Uterus (tissue), 4 donors: ENCODE results near the gene RCAN2. TPM values are rescaled to one million over a fixed set of nuclear protein-coding genes. Genes with fewer than 3 reads are reported as not detected.

Source experiments
- DNase-seq, 2 donors: peaks; one replicate each; pipeline ENCODE4 v3.0.0-alpha.2; 2019 to 2020
- H3K27ac ChIP-seq, 2 donors: fragments of 200-600 bp; sonication (generic); 1 replicate in 1 of 2; 2 replicates in 1 of 2; pipeline ENCODE4 v1.5.1; 2016 to 2018
- H3K27me3 ChIP-seq, 2 donors: fragments of 200-600 bp; sonication (generic); one replicate each; pipeline ENCODE4 v1.5.1; 2018 to 2019; ENCODE audit warnings: control low read depth in 1 of 2
- H3K36me3 ChIP-seq, 2 donors: fragments of 200-600 bp; sonication (generic); one replicate each; pipeline ENCODE4 v1.5.1; 2019; ENCODE audit warnings: control low read depth in 1 of 2
- H3K4me1 ChIP-seq, 2 donors: fragments of 200-600 bp; sonication (generic); one replicate each; pipeline ENCODE4 v1.5.1; 2018 to 2019; ENCODE audit warnings: control low read depth in 1 of 2
- H3K4me3 ChIP-seq, 2 donors: fragments of 200-600 bp; sonication (generic); 1 replicate in 1 of 2; 2 replicates in 1 of 2; pipeline ENCODE4 v1.5.1; 2018 to 2019; ENCODE audit warnings: mild to moderate bottlenecking in 1 of 2
- H3K9me3 ChIP-seq, 2 donors: fragments of 200-600 bp; sonication (generic); one replicate each; pipeline ENCODE4 v1.5.1; 2019; ENCODE audit warnings: control low read depth in 1 of 2
- CTCF ChIP-seq, 4 experiments: fragments of 200-600 bp in 2 of 4; fragments of 450-650 bp in 2 of 4; sonication (generic) in 2 of 4; IDR thresholded peaks; one replicate each; pipeline ENCODE4 v1.5.1; 2016 to 2019; ENCODE audit warnings: antibody characterized with exemption in 4 of 4, mild to moderate bottlenecking in 2 of 4, moderate library complexity in 1 of 4
- POLR2A ChIP-seq, 2 donors: fragments of 450-650 bp; IDR thresholded peaks; one replicate each; pipeline ENCODE4 v1.6.1; 2016; ENCODE audit warnings: antibody characterized with exemption in 2 of 2, mild to moderate bottlenecking in 1 of 2, moderate library complexity in 1 of 2
- intact Hi-C: fragments of 100-400 bp; cut with DNase I; formaldehyde crosslinking; loops from one replicate; pipeline ENCODE4 v1.15.1; 2023; ENCODE audit warnings: low total_unique reads
- total RNA-seq, 4 donors: library from RNA; depleted of rRNA in 3 of 4; stranded (reverse); fragments of >200 nt in 3 of 4; gene quantifications; one replicate each; pipeline versions ENCODE4 v1.1.0 to v1.2.4, GENCODE V29; 2014 to 2023
- donor health status: DM: yes; HTN: yes; CAD: no.

RCAN2 gene
- total RNA-seq, 4 donors from 2014 or later, result 3.0 to 36.4 (median 16.3) TPM

DNA sequence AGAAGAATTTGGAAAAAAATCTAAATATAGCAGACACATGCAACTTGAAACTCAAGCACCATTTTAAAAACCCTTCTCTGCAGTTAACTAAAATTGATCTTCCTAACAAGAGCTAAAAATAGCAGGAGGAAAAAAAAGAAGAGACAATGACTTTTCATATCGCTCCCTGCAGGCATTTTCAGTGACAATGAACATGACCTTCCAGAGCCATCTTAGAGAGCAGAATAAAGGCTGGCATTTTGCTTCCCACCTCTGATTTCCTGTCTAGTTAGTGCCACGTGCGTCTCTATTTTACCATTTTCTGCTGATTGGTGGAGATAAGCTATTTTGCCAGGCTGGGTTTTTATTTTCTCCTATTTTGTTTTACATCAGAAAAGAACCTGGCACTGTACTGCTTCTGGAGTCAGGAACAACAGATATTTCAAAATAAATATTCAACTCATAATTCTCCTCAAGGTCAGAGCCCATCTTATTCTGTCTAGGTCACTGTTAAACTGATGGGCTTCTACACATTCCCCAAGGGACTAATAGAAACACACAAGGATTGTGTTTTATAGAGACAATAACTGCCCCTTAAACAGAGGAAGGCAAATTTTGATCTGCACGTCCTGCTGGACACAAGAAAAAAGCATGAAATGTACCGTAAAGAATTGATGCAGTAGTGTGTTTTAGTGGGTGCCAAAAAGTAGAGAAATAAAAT lies 250.2 kb downstream of the RCAN2 start:
- Histone ChIP-seq H3K9me3 (no peaks in the 10 kb centered on the region), H3K4me1 (no peaks in the 10 kb centered on the region), H3K4me3 (no peak overlapping the region), H3K27me3 (no peaks in the 10 kb centered on the region), H3K27ac (no peak overlapping the region), H3K36me3 (no peaks in the 10 kb centered on the region)
- intact Hi-C loops, result no loop called here
- no peak for TF ChIP-seq POLR2A (IDR thresholded peaks at IDR 0.05)
- no peak for TF ChIP-seq CTCF (IDR thresholded peaks at IDR 0.05)
- DNase-seq, result no peak

GRCh38 chr6:46236752-46237151 lies 254.5 kb downstream of the RCAN2 start:
- no peak overlapping the region for H3K27ac ChIP-seq
- H3K27me3 ChIP-seq, result no peaks in the 10 kb centered on the region
- intact Hi-C loops, result no loop called here
- TF ChIP-seq CTCF (IDR thresholded peaks at IDR 0.05), result no peak
- no peak for TF ChIP-seq POLR2A (IDR thresholded peaks at IDR 0.05)
- H3K4me1 ChIP-seq, result no peaks in the 10 kb centered on the region
- no peaks in the 10 kb centered on the region for H3K9me3 ChIP-seq
- H3K36me3 ChIP-seq, result no peaks in the 10 kb centered on the region
- no peak overlapping the region for H3K4me3 ChIP-seq
- no peak for DNase-seq

GRCh38 chr6:46235242-46235641 lies 256.0 kb downstream of the RCAN2 start:
- H3K9me3 ChIP-seq, result no peaks in the 10 kb centered on the region
- no peak for DNase-seq
- H3K27me3 ChIP-seq, result no peaks in the 10 kb centered on the region
- no peaks in the 10 kb centered on the region for H3K36me3 ChIP-seq
- H3K4me3 ChIP-seq, result no peak overlapping the region
- H3K4me1 ChIP-seq, result no peaks in the 10 kb centered on the region
- H3K27ac ChIP-seq, result peak overlapping the region in 1 of 2 donors; percentile 10
- intact Hi-C loops, result no loop called here
- TF ChIP-seq POLR2A (IDR thresholded peaks at IDR 0.05) (no peak), CTCF (IDR thresholded peaks at IDR 0.05) (no peak)

DNA sequence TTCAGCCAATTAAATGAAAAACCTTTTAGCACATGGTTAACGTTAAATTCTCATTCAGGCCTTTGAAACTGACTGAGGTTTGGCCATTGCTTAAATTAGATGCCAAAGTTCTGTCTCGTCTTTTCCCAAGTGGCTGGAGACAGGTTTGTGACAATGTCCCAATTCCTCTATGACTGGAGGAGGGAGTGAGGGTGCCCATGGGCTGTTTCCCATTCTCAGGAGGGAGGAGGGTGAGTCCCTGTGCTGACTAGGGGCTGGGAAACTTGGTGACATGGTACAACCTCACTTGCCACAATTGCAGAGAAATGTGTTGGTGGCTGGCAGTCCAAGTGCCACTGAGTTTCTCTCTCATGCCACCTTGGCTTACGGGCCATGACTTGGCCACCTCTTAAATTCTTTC lies 256.5 kb downstream of the RCAN2 start:
- TF ChIP-seq POLR2A (IDR thresholded peaks at IDR 0.05) (no peak), CTCF (IDR thresholded peaks at IDR 0.05) (no peak)
- Histone ChIP-seq H3K4me3 (no peak overlapping the region), H3K4me1 (no peaks in the 10 kb centered on the region), H3K27ac (peak overlapping the region in 1 of 2 donors; percentile 10), H3K9me3 (no peaks in the 10 kb centered on the region), H3K36me3 (no peaks in the 10 kb centered on the region), H3K27me3 (no peaks in the 10 kb centered on the region)
- DNase-seq, result no peak
- intact Hi-C loops, result no loop called here

GRCh38 chr6:46234156-46234556 lies 257.1 kb downstream of the RCAN2 start:
- Histone ChIP-seq H3K4me3 (no peak overlapping the region), H3K36me3 (no peaks in the 10 kb centered on the region), H3K4me1 (no peaks in the 10 kb centered on the region), H3K9me3 (no peaks in the 10 kb centered on the region), H3K27ac (peak overlapping the region in 1 of 2 donors; percentile 10), H3K27me3 (no peaks in the 10 kb centered on the region)
- no peak for TF ChIP-seq POLR2A (IDR thresholded peaks at IDR 0.05)
- TF ChIP-seq CTCF (IDR thresholded peaks at IDR 0.05), result no peak
- no peak for DNase-seq
- intact Hi-C loops, result no loop called here
